Mesothelial cell of epicardium (in vitro differentiated cells): ENCODE results near the gene CCSER1. TPM values are rescaled to one million over a fixed set of nuclear protein-coding genes. Genes with fewer than 3 reads are reported as not detected.
"Not testable (repeated sequence)": the region's sequence is repeated elsewhere in the genome, so short reads cannot be mapped to it uniquely, and the experiment has no call there.

Experiments
- DNase-seq, 2 experiments: peaks; one replicate each; pipeline ENCODE4 v3.0.0; 2021; ENCODE audit warnings: low spot score in 2 of 2; ENCODE audit not compliant: unreplicated experiment in 2 of 2
- H3K27ac Mint-ChIP-seq: 2 replicates; pipeline ENCODE4 v1.8.0; 2021; ENCODE audit warnings: mixed read lengths
- H3K27me3 Mint-ChIP-seq: 2 replicates; pipeline ENCODE4 v1.8.0; 2021; ENCODE audit warnings: low read depth, mixed read lengths
- H3K36me3 Mint-ChIP-seq: 2 replicates; pipeline ENCODE4 v1.8.0; 2021; ENCODE audit warnings: mixed read lengths
- H3K4me1 Mint-ChIP-seq: 2 replicates; pipeline ENCODE4 v1.8.0; 2021; ENCODE audit warnings: mixed read lengths
- H3K4me3 Mint-ChIP-seq: 2 replicates; pipeline ENCODE4 v1.8.0; 2021; ENCODE audit warnings: mild to moderate bottlenecking, moderate library complexity, mixed read lengths
- H3K9me3 Mint-ChIP-seq: 2 replicates; pipeline ENCODE4 v1.8.0; 2021; ENCODE audit warnings: mixed read lengths
- total RNA-seq: library from RNA; stranded (reverse); gene quantifications from 3 replicates; pipeline ENCODE4 v1.2.1, GENCODE V29; 2021
- TF ChIP-seq, protein P1 (sequence below): fragments of 200-600 bp; sonication (generic); IDR thresholded peaks from one replicate; pipeline ENCODE4 v1.5.0; 2021; ENCODE audit warnings: antibody characterized with exemption; ENCODE audit not compliant: unreplicated experiment

Gene CCSER1
- total RNA-seq, 1 donor from 2014 or later: 7.2 TPM

DNA sequence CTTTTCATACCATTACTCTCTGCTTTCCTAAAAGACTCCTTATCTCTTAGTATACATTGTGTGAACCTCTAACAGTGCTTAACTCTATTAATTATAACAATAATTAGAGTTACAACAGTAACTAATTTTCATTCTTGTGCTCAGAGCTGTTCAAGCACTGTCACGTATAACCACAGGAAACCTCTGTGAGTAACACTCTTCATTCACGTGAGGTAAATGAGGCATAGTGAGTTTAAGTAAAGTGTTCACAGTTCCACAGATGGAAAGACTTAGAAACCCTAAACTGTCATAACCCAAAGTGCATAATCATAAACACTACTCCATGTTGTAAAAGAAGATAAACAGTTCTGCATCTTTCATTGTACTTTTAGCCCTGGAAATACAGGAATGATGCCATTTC is 222.4 kb downstream of the CCSER1 start:
- Mint-ChIP-seq H3K27me3 (no peaks in the 10 kb centered on the region), H3K4me3 (no peak overlapping the region), H3K27ac (no peak overlapping the region)

DNA sequence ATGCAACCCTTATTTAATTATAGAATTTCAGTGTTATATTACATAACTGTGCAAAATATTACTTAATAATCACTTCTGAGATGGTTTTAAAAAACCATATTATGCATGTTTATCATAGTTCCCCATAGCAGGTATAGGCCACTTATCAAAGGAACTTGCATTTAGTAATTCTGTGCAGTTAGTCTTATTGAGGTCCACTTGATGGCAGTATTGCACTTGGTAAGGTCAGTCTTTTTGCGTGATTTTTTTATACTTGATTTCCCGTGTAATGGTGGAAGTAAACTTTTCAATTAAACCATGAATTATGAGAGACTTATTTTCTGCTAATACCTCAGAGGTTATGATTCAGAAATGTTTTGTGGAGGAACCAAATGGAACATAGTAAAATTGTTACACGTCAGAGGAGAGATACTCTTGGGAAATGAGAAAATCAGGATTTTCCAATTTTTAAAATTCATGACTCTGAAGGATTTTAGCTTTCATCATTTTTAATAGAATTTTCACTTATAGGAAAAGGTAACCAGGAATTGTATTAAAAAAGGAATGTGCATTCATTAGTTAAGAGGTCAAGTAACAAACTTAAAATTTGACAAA is 230.0 kb downstream of the CCSER1 start:
- peak overlapping the region; percentile 48 for H3K4me3 Mint-ChIP-seq
- H3K4me1 Mint-ChIP-seq: peaks cover 5% of the 10 kb centered on the region
- H3K27me3 Mint-ChIP-seq: no peaks in the 10 kb centered on the region
- H3K36me3 Mint-ChIP-seq: no peaks in the 10 kb centered on the region
- no peaks in the 10 kb centered on the region for H3K9me3 Mint-ChIP-seq
- TF ChIP-seq, protein P1, sequence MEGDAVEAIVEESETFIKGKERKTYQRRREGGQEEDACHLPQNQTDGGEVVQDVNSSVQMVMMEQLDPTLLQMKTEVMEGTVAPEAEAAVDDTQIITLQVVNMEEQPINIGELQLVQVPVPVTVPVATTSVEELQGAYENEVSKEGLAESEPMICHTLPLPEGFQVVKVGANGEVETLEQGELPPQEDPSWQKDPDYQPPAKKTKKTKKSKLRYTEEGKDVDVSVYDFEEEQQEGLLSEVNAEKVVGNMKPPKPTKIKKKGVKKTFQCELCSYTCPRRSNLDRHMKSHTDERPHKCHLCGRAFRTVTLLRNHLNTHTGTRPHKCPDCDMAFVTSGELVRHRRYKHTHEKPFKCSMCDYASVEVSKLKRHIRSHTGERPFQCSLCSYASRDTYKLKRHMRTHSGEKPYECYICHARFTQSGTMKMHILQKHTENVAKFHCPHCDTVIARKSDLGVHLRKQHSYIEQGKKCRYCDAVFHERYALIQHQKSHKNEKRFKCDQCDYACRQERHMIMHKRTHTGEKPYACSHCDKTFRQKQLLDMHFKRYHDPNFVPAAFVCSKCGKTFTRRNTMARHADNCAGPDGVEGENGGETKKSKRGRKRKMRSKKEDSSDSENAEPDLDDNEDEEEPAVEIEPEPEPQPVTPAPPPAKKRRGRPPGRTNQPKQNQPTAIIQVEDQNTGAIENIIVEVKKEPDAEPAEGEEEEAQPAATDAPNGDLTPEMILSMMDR: peak; percentile 54
- no peak for DNase-seq
- no peak overlapping the region for H3K27ac Mint-ChIP-seq

More for the DNA sequence above, 222.4 kb downstream of the CCSER1 start:
- TF ChIP-seq, protein P1: no peak
- Mint-ChIP-seq H3K9me3 (peaks cover 5% of the 10 kb centered on the region), H3K4me1 (no peaks in the 10 kb centered on the region), H3K36me3 (peaks cover 2% of the 10 kb centered on the region)
- DNase-seq: no peak

DNA sequence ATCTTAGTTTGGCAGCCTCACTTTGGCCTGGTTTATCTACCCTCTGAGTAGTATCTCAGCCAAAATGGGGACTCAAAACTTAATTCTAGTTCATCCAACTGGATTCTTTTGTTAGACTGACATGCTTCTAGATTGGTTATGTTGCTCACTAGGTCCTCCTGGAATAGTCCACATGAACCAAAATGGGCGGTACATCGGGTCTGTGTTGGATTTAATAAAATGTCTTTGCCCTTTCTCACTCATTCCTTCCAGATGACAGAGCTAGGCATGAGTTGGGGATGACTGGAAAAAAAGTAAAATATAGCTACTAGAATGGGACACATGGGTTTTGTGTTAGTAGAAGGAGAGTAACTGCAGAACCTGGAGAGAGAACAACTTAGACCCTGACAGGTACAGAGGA is 247.9 kb downstream of the CCSER1 start:
- no peaks in the 10 kb centered on the region for H3K9me3 Mint-ChIP-seq
- DNase-seq: no peak
- no peaks in the 10 kb centered on the region for H3K4me1 Mint-ChIP-seq
- H3K4me3 Mint-ChIP-seq: no peak overlapping the region
- no peak overlapping the region for H3K27ac Mint-ChIP-seq
- H3K36me3 Mint-ChIP-seq: no peaks in the 10 kb centered on the region
- no peaks in the 10 kb centered on the region for H3K27me3 Mint-ChIP-seq
- TF ChIP-seq, protein P1: no peak

DNA sequence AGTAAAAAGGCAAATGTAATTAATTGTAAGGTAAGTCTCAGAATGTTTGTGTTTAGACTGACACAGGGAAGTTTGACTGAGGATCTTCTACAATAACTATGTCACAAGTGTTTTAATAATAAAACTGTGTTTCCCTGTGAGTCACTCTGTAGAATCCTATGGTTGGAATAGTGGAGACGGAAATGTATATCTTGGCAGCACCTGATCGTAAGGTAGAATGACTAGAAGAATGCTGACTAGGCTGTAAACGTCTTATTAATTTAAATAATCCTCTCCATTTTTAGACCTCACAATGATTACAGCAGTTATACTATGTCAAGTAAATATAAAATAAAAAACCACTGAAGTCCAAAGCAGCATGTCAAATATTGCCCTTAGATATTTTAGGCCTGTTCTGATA is 266.0 kb downstream of the CCSER1 start:
- Mint-ChIP-seq H3K4me3 (no peak overlapping the region), H3K9me3 (no peaks in the 10 kb centered on the region), H3K4me1 (no peaks in the 10 kb centered on the region), H3K27me3 (no peaks in the 10 kb centered on the region), H3K36me3 (no peaks in the 10 kb centered on the region), H3K27ac (no peak overlapping the region)
- TF ChIP-seq, protein P1: no peak
- no peak for DNase-seq

DNA sequence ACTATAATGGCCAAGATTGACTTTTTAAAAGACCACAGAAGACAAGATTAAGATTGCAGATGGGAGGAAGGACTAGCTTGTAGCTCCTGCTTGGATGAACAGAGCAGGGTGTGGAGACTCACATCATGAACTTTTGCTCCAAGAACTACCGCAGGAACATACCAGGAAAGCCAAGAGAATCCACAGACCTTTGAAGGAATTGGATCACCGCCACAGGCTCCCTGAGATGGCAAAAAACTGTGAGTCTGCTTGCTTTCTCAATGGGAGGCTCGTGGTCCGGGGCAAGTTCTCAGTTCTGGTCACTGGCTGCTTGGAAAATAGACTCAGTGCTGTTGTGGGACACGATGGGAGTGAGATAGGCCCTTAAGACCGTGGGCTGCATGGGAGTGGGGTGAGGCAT is 276.6 kb downstream of the CCSER1 start:
- no peak overlapping the region for H3K4me3 Mint-ChIP-seq
- H3K27ac Mint-ChIP-seq: no peak overlapping the region
- peaks cover 7% of the 10 kb centered on the region for H3K36me3 Mint-ChIP-seq
- TF ChIP-seq, protein P1: no peak
- H3K27me3 Mint-ChIP-seq: no peaks in the 10 kb centered on the region
- peaks cover 43% of the 10 kb centered on the region for H3K9me3 Mint-ChIP-seq
- no peaks in the 10 kb centered on the region for H3K4me1 Mint-ChIP-seq
- DNase-seq: no peak

DNA sequence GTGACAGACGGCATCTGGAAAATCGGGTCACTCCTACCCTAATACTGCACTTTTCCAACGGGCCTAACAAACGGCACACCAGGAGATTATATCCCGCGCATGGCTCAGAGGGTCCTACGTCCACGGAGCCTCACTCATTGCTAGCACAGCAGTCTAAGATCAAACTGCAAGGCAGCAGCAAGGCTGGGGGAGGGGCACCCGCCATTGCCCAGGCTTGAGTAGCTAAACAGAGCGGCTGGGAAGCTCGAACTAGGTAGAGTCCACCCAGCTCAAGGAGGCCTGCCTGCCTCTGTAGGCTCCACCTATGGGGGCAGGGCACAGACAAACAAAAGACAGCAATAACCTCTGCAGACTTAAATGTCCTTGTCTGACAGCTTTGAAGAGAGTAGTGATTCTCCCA is 280.7 kb downstream of the CCSER1 start:
- H3K4me3 Mint-ChIP-seq, H3K27me3 Mint-ChIP-seq, DNase-seq, H3K27ac Mint-ChIP-seq, H3K36me3 Mint-ChIP-seq, H3K4me1 Mint-ChIP-seq: not testable (repeated sequence)
- H3K9me3 Mint-ChIP-seq: peaks cover 60% of the 10 kb centered on the region

DNA sequence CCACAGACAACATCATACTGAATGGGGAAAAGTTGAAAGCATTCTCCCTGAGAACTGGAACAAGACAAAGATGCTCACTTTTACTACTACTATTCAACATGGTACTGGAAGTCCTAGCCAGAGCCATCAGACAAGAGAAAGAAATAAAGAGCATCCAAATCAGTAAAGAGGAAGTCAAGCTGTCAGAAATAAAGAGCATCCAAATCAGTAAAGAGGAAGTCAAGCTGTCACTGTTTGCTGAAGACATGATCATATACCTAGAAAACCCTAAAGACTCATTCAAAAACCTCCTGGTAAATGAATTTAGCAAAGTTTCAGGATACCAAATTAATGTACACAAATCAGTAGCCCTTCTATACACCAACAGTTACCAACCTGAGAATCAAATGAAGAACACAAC is 285.6 kb downstream of the CCSER1 start:
- H3K4me3 Mint-ChIP-seq, H3K36me3 Mint-ChIP-seq, H3K27ac Mint-ChIP-seq, DNase-seq, H3K27me3 Mint-ChIP-seq, H3K4me1 Mint-ChIP-seq: not testable (repeated sequence)
- peaks cover 33% of the 10 kb centered on the region for H3K9me3 Mint-ChIP-seq
